Measurements from ENCODE around the gene ACSF3.

GRCh38 chr16:89057738-89058137 is 35.9 kb upstream of the ACSF3 start:
- TF ChIP-seq POLR2A (IDR thresholded peaks at IDR 0.05; ENCODE audit: low read depth, low read length), result no peak
- TF ChIP-seq CTCF (conservative IDR thresholded peaks at IDR 0.05; ENCODE audit: low read depth, low read length), result no peak
